GM23338 (cell line): ENCODE results near the gene CNTN5. TPM values are rescaled to one million over a fixed set of nuclear protein-coding genes. Genes with fewer than 3 reads are reported as not detected.

ENCODE experiments used
- ATAC-seq: fragments of 200-7000 bp; cut with Tn5 transposase; 3 replicates; pipeline ENCODE4 v1.9.1; 2020
- DNase-seq: peaks from one replicate; pipeline ENCODE4 v3.0.0-alpha.2; 2015; ENCODE audit warnings: low spot score
- H2AFZ ChIP-seq: fragments of 200-600 bp; sonication (generic); 2 replicates; pipeline ENCODE4 v1.8.0; 2016; ENCODE audit warnings: antibody characterized with exemption, mild to moderate bottlenecking, moderate library complexity
- H3F3A ChIP-seq: fragments of 200-600 bp; sonication (generic); replicated peaks from 2 replicates; pipeline ENCODE4 v1.8.0; 2017; ENCODE audit warnings: antibody characterized with exemption, mixed run types, low read depth
- H3K27ac ChIP-seq: fragments of 200-600 bp; sonication (generic); 2 replicates; pipeline ENCODE4 v1.6.1; 2016; ENCODE audit warnings: low read depth
- H3K27me3 ChIP-seq: fragments of 200-600 bp; sonication (generic); 2 replicates; pipeline ENCODE4 v1.8.0; 2016; ENCODE audit warnings: mild to moderate bottlenecking, mixed run types, moderate library complexity; ENCODE audit not compliant: insufficient read depth
- H3K36me3 ChIP-seq: fragments of 200-600 bp; sonication (generic); 2 replicates; pipeline ENCODE4 v1.8.0; 2016; ENCODE audit warnings: mild to moderate bottlenecking; ENCODE audit not compliant: insufficient read depth
- H3K4me1 ChIP-seq: fragments of 200-600 bp; sonication (generic); 2 replicates; pipeline ENCODE4 v1.8.0; 2016; ENCODE audit warnings: mild to moderate bottlenecking, moderate library complexity; ENCODE audit not compliant: insufficient read depth
- H3K4me2 ChIP-seq: fragments of 200-600 bp; sonication (generic); 2 replicates; pipeline ENCODE4 v1.7.1; 2017; ENCODE audit warnings: mixed run types
- H3K4me3 ChIP-seq: fragments of 200-600 bp; sonication (generic); 2 replicates; pipeline ENCODE4 v1.6.1; 2016; ENCODE audit warnings: mixed run types
- H3K79me2 ChIP-seq: fragments of 200-600 bp; sonication (generic); replicated peaks from 2 replicates; pipeline ENCODE4 v1.8.0; 2017; ENCODE audit warnings: mild to moderate bottlenecking; ENCODE audit not compliant: insufficient read depth
- H3K9me2 ChIP-seq: fragments of 200-600 bp; sonication (generic); 2 replicates; pipeline ENCODE4 v1.8.0; 2017; ENCODE audit not compliant: insufficient read depth
- H4K20me1 ChIP-seq: fragments of 200-600 bp; sonication (generic); replicated peaks from 2 replicates; pipeline ENCODE4 v1.8.0; 2017; ENCODE audit warnings: mild to moderate bottlenecking; ENCODE audit not compliant: insufficient read depth
- H3K27ac Mint-ChIP-seq: 2 replicates; pipeline ENCODE4 v1.8.0; 2020; ENCODE audit warnings: inconsistent platforms, mild to moderate bottlenecking, moderate library complexity, mixed read lengths
- H3K27me3 Mint-ChIP-seq: 3 replicates; pipeline ENCODE4 v1.8.0; 2022; ENCODE audit warnings: low read depth, mild to moderate bottlenecking, moderate library complexity, mixed read lengths, inconsistent platforms; ENCODE audit not compliant: insufficient read depth, poor library complexity
- H3K36me3 Mint-ChIP-seq: 3 replicates; pipeline ENCODE4 v1.8.0; 2021; ENCODE audit warnings: low read depth, mild to moderate bottlenecking, inconsistent platforms, moderate library complexity, mixed read lengths
- H3K4me1 Mint-ChIP-seq: 3 replicates; pipeline ENCODE4 v1.8.0; 2020; ENCODE audit warnings: mild to moderate bottlenecking, inconsistent platforms, mixed read lengths
- H3K4me3 Mint-ChIP-seq: 3 replicates; pipeline ENCODE4 v1.8.0; 2021; ENCODE audit warnings: moderate library complexity, mild to moderate bottlenecking, inconsistent platforms, mixed read lengths
- H3K9me3 Mint-ChIP-seq: 3 replicates; pipeline ENCODE4 v1.8.0; 2020; ENCODE audit warnings: moderate library complexity, mild to moderate bottlenecking, inconsistent platforms, mixed read lengths
- CREB1 ChIP-seq: fragments of 250-450 bp; sonication (Bioruptor Pico); IDR thresholded peaks from 2 replicates; pipeline ENCODE4 v1.5.0; 2020; ENCODE audit warnings: low read depth, mild to moderate bottlenecking, moderate library complexity
- EZH2phosphoT487 ChIP-seq: fragments of 200-600 bp; sonication (generic); IDR thresholded peaks from one replicate; pipeline ENCODE4 v1.8.1; 2018; ENCODE audit warnings: antibody characterized with exemption; ENCODE audit not compliant: unreplicated experiment
- JUNB ChIP-seq: IDR thresholded peaks from one replicate; pipeline ENCODE4 v1.6.1; 2016; ENCODE audit warnings: antibody characterized with exemption; ENCODE audit not compliant: unreplicated experiment
- NANOG ChIP-seq: IDR thresholded peaks from 2 replicates; pipeline ENCODE4 v1.6.1; 2016; ENCODE audit warnings: antibody characterized with exemption, borderline replicate concordance
- POLR2AphosphoS5 ChIP-seq: IDR thresholded peaks from 2 replicates; pipeline ENCODE4 v1.6.1; 2016; ENCODE audit warnings: antibody characterized with exemption, low read depth
- REST ChIP-seq: IDR thresholded peaks from one replicate; pipeline ENCODE4 v1.6.1; 2018; ENCODE audit warnings: antibody characterized with exemption; ENCODE audit not compliant: unreplicated experiment
- ZNF114 ChIP-seq: fragments of 250-450 bp; sonication (Bioruptor Pico); IDR thresholded peaks from 2 replicates; pipeline ENCODE4 v1.5.0; 2020; ENCODE audit warnings: mild to moderate bottlenecking, moderate library complexity
- ZNF331 ChIP-seq: fragments of 250-450 bp; sonication (Bioruptor Pico); IDR thresholded peaks from 2 replicates; pipeline ENCODE4 v1.5.0; 2020; ENCODE audit warnings: low read depth, mild to moderate bottlenecking, moderate library complexity
- ZNF462 ChIP-seq: fragments of 250-450 bp; sonication (Bioruptor Pico); IDR thresholded peaks from 2 replicates; pipeline ENCODE4 v1.5.0; 2020; ENCODE audit warnings: mild to moderate bottlenecking, moderate library complexity
- polyA plus RNA-seq: library from polyadenylated mRNA; unstranded; fragments of >200 nt; fragmentation: Nextera tagmentation; extraction: Ambion mirVana; gene quantifications from 2 replicates; pipeline ENCODE4 v1.2.1, GENCODE V29; 2016
- total RNA-seq: library from RNA; depleted of rRNA; stranded (reverse); fragments of >200 nt; shearing (Covaris generic); gene quantifications from 2 replicates; pipeline ENCODE4 v1.2.3, GENCODE V29; 2014
- TF ChIP-seq, protein P1 (sequence below): IDR thresholded peaks from 2 replicates; pipeline ENCODE4 v1.6.1; 2016; ENCODE audit warnings: antibody characterized with exemption
- TF ChIP-seq, protein P2 (sequence below), 2 experiments: fragments of 200-600 bp in 1 of 2; sonication (generic) in 1 of 2; conservative IDR thresholded peaks; 2 replicates each; pipeline versions ENCODE4 v1.5.1 to v1.6.1; 2016 to 2017; ENCODE audit warnings: antibody characterized with exemption in 2 of 2, low read depth in 2 of 2, mild to moderate bottlenecking in 2 of 2, moderate library complexity in 1 of 2

The CNTN5 gene
- total and polyA plus RNA-seq, 2 experiments from 2014 or later = not detected

GRCh38 chr11:99568808-99569207 lies 548.1 kb downstream of the CNTN5 start:
- Histone ChIP-seq H3K4me3 (no peak overlapping the region), H3K9me2 (peaks cover 3% of the 10 kb centered on the region; the same call in 1 of the 2 replicates), H3K4me1 (no peaks in the 10 kb centered on the region), H3F3A (no peaks in the 10 kb centered on the region), H3K79me2 (no peaks in the 10 kb centered on the region), H2AFZ (no peak overlapping the region), H3K4me2 (no peak overlapping the region), H3K36me3 (no peaks in the 10 kb centered on the region), H3K27me3 (no peaks in the 10 kb centered on the region), H4K20me1 (no peaks in the 10 kb centered on the region), H3K27ac (no peak overlapping the region)
- Mint-ChIP-seq H3K36me3 (no peaks in the 10 kb centered on the region), H3K27ac (no peak overlapping the region), H3K4me1 (peaks cover 6% of the 10 kb centered on the region; the same call in 2 of the 3 replicates), H3K27me3 (no peaks in the 10 kb centered on the region), H3K9me3 (no peaks in the 10 kb centered on the region), H3K4me3 (no peak overlapping the region)
- ATAC-seq = no peak
- DNase-seq = no peak
- no peak for TF ChIP-seq POLR2AphosphoS5
- TF ChIP-seq CREB1 (CRISPR knock-in tag) = no peak
- TF ChIP-seq, protein P1, sequence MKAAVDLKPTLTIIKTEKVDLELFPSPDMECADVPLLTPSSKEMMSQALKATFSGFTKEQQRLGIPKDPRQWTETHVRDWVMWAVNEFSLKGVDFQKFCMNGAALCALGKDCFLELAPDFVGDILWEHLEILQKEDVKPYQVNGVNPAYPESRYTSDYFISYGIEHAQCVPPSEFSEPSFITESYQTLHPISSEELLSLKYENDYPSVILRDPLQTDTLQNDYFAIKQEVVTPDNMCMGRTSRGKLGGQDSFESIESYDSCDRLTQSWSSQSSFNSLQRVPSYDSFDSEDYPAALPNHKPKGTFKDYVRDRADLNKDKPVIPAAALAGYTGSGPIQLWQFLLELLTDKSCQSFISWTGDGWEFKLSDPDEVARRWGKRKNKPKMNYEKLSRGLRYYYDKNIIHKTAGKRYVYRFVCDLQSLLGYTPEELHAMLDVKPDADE = no peak
- TF ChIP-seq, protein P2, sequence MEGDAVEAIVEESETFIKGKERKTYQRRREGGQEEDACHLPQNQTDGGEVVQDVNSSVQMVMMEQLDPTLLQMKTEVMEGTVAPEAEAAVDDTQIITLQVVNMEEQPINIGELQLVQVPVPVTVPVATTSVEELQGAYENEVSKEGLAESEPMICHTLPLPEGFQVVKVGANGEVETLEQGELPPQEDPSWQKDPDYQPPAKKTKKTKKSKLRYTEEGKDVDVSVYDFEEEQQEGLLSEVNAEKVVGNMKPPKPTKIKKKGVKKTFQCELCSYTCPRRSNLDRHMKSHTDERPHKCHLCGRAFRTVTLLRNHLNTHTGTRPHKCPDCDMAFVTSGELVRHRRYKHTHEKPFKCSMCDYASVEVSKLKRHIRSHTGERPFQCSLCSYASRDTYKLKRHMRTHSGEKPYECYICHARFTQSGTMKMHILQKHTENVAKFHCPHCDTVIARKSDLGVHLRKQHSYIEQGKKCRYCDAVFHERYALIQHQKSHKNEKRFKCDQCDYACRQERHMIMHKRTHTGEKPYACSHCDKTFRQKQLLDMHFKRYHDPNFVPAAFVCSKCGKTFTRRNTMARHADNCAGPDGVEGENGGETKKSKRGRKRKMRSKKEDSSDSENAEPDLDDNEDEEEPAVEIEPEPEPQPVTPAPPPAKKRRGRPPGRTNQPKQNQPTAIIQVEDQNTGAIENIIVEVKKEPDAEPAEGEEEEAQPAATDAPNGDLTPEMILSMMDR (conservative IDR thresholded peaks at IDR 0.05; ENCODE audit: low read depth in 2 of 2) = no peak
- TF ChIP-seq ZNF331 (CRISPR knock-in tag) = no peak
- TF ChIP-seq JUNB = no peak
- TF ChIP-seq REST = no peak
- no peak for TF ChIP-seq EZH2phosphoT487
- TF ChIP-seq ZNF114 = no peak
- TF ChIP-seq NANOG = no peak
- no peak for TF ChIP-seq ZNF462 (CRISPR knock-in tag)
